Mucosa of descending colon (tissue), 3 donors: ENCODE data around the gene MRM2. TPM values are rescaled to one million over a fixed set of nuclear protein-coding genes. Genes with fewer than 3 reads are reported as not detected.

Experiments used
- ATAC-seq: fragments of 200-7000 bp; cut with Tn5 transposase; one replicate; pipeline ENCODE4 v1.9.1; 2020; ENCODE audit warnings: mild to moderate bottlenecking, moderate library complexity
- DNase-seq, 3 donors: peaks; one replicate each; pipeline ENCODE4 v3.0.0-alpha.2; 2020
- H3K36me3 ChIP-seq: fragments of 200-600 bp; one replicate; pipeline ENCODE4 v1.8.0; 2021; ENCODE audit warnings: low read depth, mild to moderate bottlenecking
- H3K4me1 ChIP-seq: fragments of 200-600 bp; one replicate; pipeline ENCODE4 v1.8.0; 2021; ENCODE audit warnings: low read depth, mild to moderate bottlenecking
- H3K4me3 ChIP-seq: fragments of 200-600 bp; one replicate; pipeline ENCODE4 v1.8.0; 2021; ENCODE audit warnings: mild to moderate bottlenecking
- H3K9me3 ChIP-seq: fragments of 200-600 bp; one replicate; pipeline ENCODE4 v1.8.0; 2021; ENCODE audit warnings: mild to moderate bottlenecking
- CTCF ChIP-seq: fragments of 200-600 bp; IDR thresholded peaks from one replicate; pipeline ENCODE4 v1.8.0; 2022; ENCODE audit warnings: antibody characterized with exemption, mild to moderate bottlenecking
- intact Hi-C, 2 donors: fragments of 100-400 bp; cut with DNase I in 1 of 2; cut with micrococcal nuclease in 1 of 2; formaldehyde crosslinking; loops; one replicate each; pipeline versions ENCODE4 v1.11.0 to v1.11.1; 2022; cut with DNase I, micrococcal nuclease
- total RNA-seq, 3 donors: library from RNA; stranded (reverse); fragmentation: NEBNext Ultra II Directional in 2 of 3; extraction: Animal tissue kit (Norgen Biotek cat#: 25700) in 2 of 3; gene quantifications; one replicate each; pipeline versions ENCODE4 v1.2.1 to v1.2.4, GENCODE V29; 2021 to 2023
- donor health status: DM: no; HTN: no; CAD: no; lungs with moderate emphysema.
- donor health status: DM: no; HTN: no; CAD: no.
- donor health status: DM: no; HTN: yes; CAD: no.

MRM2 gene
- total RNA-seq, 3 donors from 2014 or later, result 16.5 to 18.8 (median 17.2) TPM

- Histone ChIP-seq H3K36me3 (no peaks in the 10 kb centered on the region), H3K9me3 (no peaks in the 10 kb centered on the region), H3K4me3 (no peak overlapping the region), H3K4me1 (no peaks in the 10 kb centered on the region)
- no peak for TF ChIP-seq CTCF
- DNase-seq, result peak in 2 of 3 donors; percentile 2 to 25
- intact Hi-C loops, result loop anchor here in 1 of 2 donors (10.0 kb wide), 1 partner anchor 99 kb away; no protein-coding TSS in a partner anchor
- no peak for ATAC-seq
These were observed 38.2 kb downstream of the MRM2 start for GRCh38 chr7:2203766-2204300.

DNA sequence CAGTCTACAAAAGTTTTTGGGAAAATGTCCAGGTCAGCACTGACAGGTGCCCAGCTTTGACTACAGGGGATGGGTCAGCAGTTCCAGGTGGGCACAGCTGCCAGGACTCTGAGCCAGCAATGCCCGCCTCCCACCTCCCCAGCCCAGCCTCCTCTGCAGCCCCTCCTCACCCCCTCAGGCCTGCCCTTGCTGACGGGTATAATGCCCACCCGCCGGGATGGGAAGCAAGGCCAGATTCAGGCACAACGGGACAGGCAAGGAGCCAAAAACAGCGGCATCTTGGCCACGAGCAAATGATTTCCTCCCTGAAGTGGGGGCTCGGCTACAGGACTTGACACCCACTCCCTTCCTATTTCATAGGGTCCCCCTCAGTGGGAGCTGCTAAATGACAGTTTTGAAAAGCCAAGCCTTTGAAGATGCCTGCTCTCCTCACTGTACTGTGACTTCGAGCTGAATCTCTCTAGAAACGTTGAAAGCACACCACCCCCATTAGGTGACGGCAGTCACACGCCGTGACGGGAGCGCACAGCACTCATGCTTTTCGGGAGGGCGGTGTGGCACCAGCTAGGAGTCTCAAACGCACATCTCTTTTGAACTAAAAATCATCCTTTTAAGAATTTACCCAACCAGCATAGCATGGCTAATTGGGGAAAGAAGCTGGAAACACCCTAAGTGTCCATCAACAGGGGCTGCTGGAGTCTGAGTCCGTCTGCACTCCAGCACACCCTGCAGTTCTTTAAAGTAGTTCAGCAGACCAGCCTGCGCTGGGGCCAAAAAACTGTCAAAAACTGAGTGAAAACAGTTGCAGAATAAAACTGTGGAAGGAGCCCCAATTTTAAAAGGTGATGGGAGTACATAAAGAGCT is 38.9 kb downstream of the MRM2 start:
- H3K9me3 ChIP-seq, result no peaks in the 10 kb centered on the region
- no peaks in the 10 kb centered on the region for H3K36me3 ChIP-seq
- H3K4me3 ChIP-seq, result no peak overlapping the region
- DNase-seq, result peak in 1 of 3 donors; percentile 31
- no peak for TF ChIP-seq CTCF
- intact Hi-C loops, result loop anchor here in 1 of 2 donors (10.0 kb wide), 1 partner anchor 98 kb away; no protein-coding TSS in a partner anchor
- ATAC-seq, result no peak
- no peaks in the 10 kb centered on the region for H3K4me1 ChIP-seq

DNA sequence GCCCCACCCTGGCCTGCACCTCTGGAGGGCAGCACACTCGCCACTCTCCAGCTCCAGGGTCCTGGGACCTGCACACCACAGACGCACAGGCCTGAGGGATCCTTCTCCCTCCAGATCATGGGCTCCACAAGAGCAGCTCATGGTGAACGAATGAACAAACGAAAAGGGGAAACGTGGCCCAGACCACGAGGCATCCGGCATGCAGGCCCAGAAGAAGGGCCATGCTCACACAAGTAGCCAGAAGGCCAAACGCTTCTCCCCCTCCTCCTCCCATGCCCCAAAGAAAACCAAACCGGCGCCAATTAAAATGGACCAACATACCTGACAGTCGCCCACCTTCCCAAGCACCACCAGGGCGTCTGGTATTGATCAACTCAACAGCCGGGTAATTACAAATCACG is 39.6 kb downstream of the MRM2 start:
- no peak for DNase-seq
- no peak overlapping the region for H3K4me3 ChIP-seq
- intact Hi-C loops, result loop anchor here in 1 of 2 donors (10.0 kb wide), 1 partner anchor 98 kb away; no protein-coding TSS in a partner anchor
- no peaks in the 10 kb centered on the region for H3K36me3 ChIP-seq
- no peaks in the 10 kb centered on the region for H3K4me1 ChIP-seq
- H3K9me3 ChIP-seq, result no peaks in the 10 kb centered on the region
- no peak for ATAC-seq
- no peak for TF ChIP-seq CTCF

DNA sequence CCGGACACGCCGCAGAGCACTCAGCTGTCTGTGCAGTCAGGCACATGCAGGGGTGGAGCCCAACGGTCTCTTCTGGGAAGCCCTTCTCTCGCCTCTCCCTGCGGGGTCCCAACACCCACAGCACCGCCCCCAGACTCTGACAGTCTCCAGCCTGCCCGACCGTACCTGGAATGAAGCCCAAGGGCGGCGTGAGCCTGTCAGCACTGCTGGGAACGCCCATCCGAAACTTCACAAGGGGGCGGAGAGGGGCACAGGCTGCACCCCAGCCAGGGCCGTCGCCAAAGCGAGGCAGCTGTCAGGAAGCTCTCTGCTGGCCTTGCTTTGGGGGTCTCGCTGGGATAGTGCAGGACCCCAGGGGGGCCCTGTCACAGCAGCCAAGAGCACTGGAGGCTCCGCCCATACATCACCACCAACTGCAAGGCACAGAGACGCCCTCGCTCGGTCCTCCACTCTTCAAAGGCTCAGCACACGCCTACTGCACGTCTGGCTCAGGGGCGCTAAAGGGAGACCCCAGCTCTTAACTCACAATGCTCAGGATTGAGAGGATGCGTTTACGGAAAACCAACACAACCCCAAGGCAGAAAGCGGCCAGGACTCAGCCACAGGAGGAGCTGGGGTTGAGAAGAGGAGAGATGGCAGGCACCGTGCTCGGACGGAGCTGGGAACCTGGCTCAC is 40.2 kb downstream of the MRM2 start:
- Histone ChIP-seq H3K4me3 (no peak overlapping the region), H3K9me3 (no peaks in the 10 kb centered on the region), H3K4me1 (no peaks in the 10 kb centered on the region), H3K36me3 (no peaks in the 10 kb centered on the region)
- DNase-seq (no peak), ATAC-seq (no peak)
- no peak for TF ChIP-seq CTCF
- intact Hi-C loops, result loop anchor here in 1 of 2 donors (10.0 kb wide), 1 partner anchor 97 kb away; no protein-coding TSS in a partner anchor

- no peak for TF ChIP-seq CTCF
- Histone ChIP-seq H3K4me1 (no peaks in the 10 kb centered on the region), H3K4me3 (no peak overlapping the region), H3K9me3 (peaks cover under 1% of the 10 kb centered on the region), H3K36me3 (no peaks in the 10 kb centered on the region)
- DNase-seq, result no peak
- ATAC-seq, result no peak
- intact Hi-C loops, result loop anchor here in 1 of 2 donors (10.0 kb wide), 1 partner anchor 96 kb away; no protein-coding TSS in a partner anchor
These were observed 40.9 kb downstream of the MRM2 start for GRCh38 chr7:2201128-2201527.
